ENCODE data around the gene RGS4.
A peak's percentile ranks its signal among the peaks of the same experiment; 100 is the strongest.

RGS4 gene

GRCh38 chr1:163090321-163090945, 21.3 kb downstream of the RGS4 start:
- H4K20me1 ChIP-seq = no peaks in the 10 kb centered on the region
- no peaks in the 10 kb centered on the region for H3K9me3 ChIP-seq (replicated peaks in 1 of 11)
- no peak overlapping the region for H3K4me3 ChIP-seq
- no peak overlapping the region for H3K9ac ChIP-seq
- TF ChIP-seq Cebpa-rat (IDR thresholded peaks at IDR 0.05) = no peak
- no peaks in the 10 kb centered on the region for H3K4me1 ChIP-seq
- no peaks in the 10 kb centered on the region for H3K36me3 ChIP-seq
- H3K4me2 ChIP-seq = no peak overlapping the region
- no peaks in the 10 kb centered on the region for H3K27me3 ChIP-seq
- H3K27ac ChIP-seq = no peak overlapping the region

GRCh38 chr1:163093169-163093568, 24.0 kb downstream of the RGS4 start:
- H3K4me3 ChIP-seq = no peak overlapping the region
- H3K4me1 ChIP-seq = no peaks in the 10 kb centered on the region
- H4K20me1 ChIP-seq = no peaks in the 10 kb centered on the region
- H3K36me3 ChIP-seq = no peaks in the 10 kb centered on the region
- no peaks in the 10 kb centered on the region for H3K27me3 ChIP-seq
- no peak overlapping the region for H3K27ac ChIP-seq
- H3K9ac ChIP-seq = no peak overlapping the region
- TF ChIP-seq Cebpa-rat (IDR thresholded peaks at IDR 0.05) = no peak
- H3K9me3 ChIP-seq (replicated peaks in 1 of 11) = no peaks in the 10 kb centered on the region
- no peak overlapping the region for H3K4me2 ChIP-seq

GRCh38 chr1:163093579-163093978, 24.4 kb downstream of the RGS4 start:
- Histone ChIP-seq H3K27me3 (no peaks in the 10 kb centered on the region), H3K4me2 (no peak overlapping the region), H3K4me3 (no peak overlapping the region), H3K9me3 (replicated peaks in 1 of 11) (no peaks in the 10 kb centered on the region), H3K27ac (no peak overlapping the region), H3K36me3 (no peaks in the 10 kb centered on the region), H3K9ac (no peak overlapping the region), H3K4me1 (no peaks in the 10 kb centered on the region), H4K20me1 (no peaks in the 10 kb centered on the region)
- TF ChIP-seq Cebpa-rat (IDR thresholded peaks at IDR 0.05) = no peak

DNA sequence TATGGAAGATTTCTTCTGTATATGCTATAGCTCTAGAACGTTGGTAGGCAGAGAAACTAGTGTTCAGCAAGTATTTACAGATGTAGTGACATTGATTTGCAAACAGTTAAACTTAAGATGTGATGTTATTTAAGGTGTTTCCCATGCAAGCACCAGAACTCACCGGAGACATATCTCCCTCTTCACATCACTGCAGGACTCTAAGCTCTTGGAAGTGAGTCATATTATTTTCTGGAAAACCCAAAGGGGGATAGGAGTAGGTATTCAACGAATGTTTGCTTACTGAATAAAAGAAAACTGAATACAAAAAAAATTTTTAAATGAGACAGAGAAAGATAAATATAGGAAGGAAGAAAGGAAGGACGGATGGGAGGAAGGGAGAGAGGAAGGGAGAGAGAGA, 25.0 kb downstream of the RGS4 start:
- Histone ChIP-seq H3K36me3 (no peaks in the 10 kb centered on the region), H3K9me3 (replicated peaks in 1 of 11) (no peaks in the 10 kb centered on the region), H3K9ac (no peak overlapping the region), H3K4me3 (no peak overlapping the region), H3K4me2 (no peak overlapping the region), H3K27ac (no peak overlapping the region), H3K27me3 (no peaks in the 10 kb centered on the region), H3K4me1 (no peaks in the 10 kb centered on the region), H4K20me1 (no peaks in the 10 kb centered on the region)
- no peak for TF ChIP-seq Cebpa-rat (IDR thresholded peaks at IDR 0.05)

GRCh38 chr1:163094589-163094988, 25.4 kb downstream of the RGS4 start:
- Histone ChIP-seq H4K20me1 (no peaks in the 10 kb centered on the region), H3K4me2 (no peak overlapping the region), H3K4me3 (no peak overlapping the region), H3K36me3 (no peaks in the 10 kb centered on the region), H3K27ac (no peak overlapping the region), H3K9ac (no peak overlapping the region), H3K4me1 (no peaks in the 10 kb centered on the region), H3K27me3 (no peaks in the 10 kb centered on the region), H3K9me3 (replicated peaks in 1 of 11) (no peaks in the 10 kb centered on the region)
- TF ChIP-seq Cebpa-rat (IDR thresholded peaks at IDR 0.05) = no peak

DNA sequence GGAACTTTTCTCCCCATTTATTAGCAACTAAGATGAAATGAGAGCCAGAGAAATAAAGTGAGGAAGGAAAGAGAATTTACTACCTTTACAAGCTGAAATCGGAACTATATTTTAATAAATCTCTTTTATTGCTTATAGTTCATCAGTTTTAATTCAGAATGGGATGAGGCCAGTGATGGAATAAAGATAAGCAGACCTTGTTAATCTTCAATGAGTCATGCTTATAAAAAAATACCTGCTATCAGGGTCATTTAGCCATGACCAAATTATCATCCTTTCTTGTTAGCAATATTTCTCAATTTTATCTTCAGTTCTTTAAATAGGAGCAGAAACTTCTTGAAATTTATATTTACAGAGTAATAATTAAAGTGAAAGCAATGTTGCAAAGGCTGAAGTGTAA, 26.1 kb downstream of the RGS4 start:
- Histone ChIP-seq H4K20me1 (no peaks in the 10 kb centered on the region), H3K36me3 (no peaks in the 10 kb centered on the region), H3K4me2 (no peak overlapping the region), H3K4me1 (no peaks in the 10 kb centered on the region), H3K27me3 (no peaks in the 10 kb centered on the region), H3K27ac (no peak overlapping the region), H3K9me3 (replicated peaks in 1 of 11) (no peaks in the 10 kb centered on the region), H3K4me3 (no peak overlapping the region), H3K9ac (no peak overlapping the region)
- no peak for TF ChIP-seq Cebpa-rat (IDR thresholded peaks at IDR 0.05)

DNA sequence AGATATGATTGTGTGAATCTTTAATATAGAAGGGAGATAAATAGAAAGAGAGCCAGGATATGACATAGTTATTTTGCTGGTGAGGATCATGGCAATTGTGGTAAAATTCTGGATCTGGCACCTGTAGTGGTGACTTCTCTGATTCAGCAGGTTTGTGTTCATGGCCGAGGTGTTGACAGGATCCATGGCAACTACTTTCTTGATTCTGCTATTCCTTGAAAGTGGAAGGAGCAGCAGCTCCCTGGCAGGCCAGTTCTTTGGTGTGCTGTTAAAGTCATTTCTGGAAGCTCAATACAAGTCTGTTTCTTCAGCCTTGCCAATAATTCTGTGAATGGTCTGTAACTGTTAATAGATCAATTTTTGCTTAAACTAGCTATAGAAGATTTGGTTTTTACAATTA, 33.4 kb downstream of the RGS4 start:
- no peak overlapping the region for H3K27ac ChIP-seq
- H4K20me1 ChIP-seq = no peaks in the 10 kb centered on the region
- H3K27me3 ChIP-seq = no peaks in the 10 kb centered on the region
- no peaks in the 10 kb centered on the region for H3K36me3 ChIP-seq
- no peak for TF ChIP-seq Cebpa-rat (IDR thresholded peaks at IDR 0.05)
- H3K9me3 ChIP-seq (replicated peaks in 1 of 11) = peaks cover 0 to 3% (median 0%) of the 10 kb centered on the region in 11 experiments; a peak in 4 of 22 replicates
- peaks cover 0 to 12% (median 8%) of the 10 kb centered on the region in 10 experiments; a peak in 12 of 20 replicates for H3K4me1 ChIP-seq
- H3K9ac ChIP-seq = no peak overlapping the region
- no peak overlapping the region for H3K4me2 ChIP-seq
- H3K4me3 ChIP-seq = no peak overlapping the region

GRCh38 chr1:163104385-163105099, 35.4 kb downstream of the RGS4 start:
- Histone ChIP-seq H3K4me1 (peaks cover 0 to 12% (median 8%) of the 10 kb centered on the region in 10 experiments; a peak in 12 of 20 replicates), H3K9me3 (replicated peaks in 1 of 11) (peaks cover 7 to 23% (median 18%) of the 10 kb centered on the region in 11 experiments; a peak in 19 of 22 replicates), H3K27me3 (no peaks in the 10 kb centered on the region), H3K36me3 (no peaks in the 10 kb centered on the region), H3K9ac (no peak overlapping the region), H3K4me2 (peak overlapping the region in 6 of 11 experiments; percentile 39 to 53 (median 48); a peak in 12 of 22 replicates), H4K20me1 (no peaks in the 10 kb centered on the region), H3K27ac (no peak overlapping the region), H3K4me3 (no peak overlapping the region)
- no peak for TF ChIP-seq Cebpa-rat (IDR thresholded peaks at IDR 0.05)

GRCh38 chr1:163106364-163106987, 37.3 kb downstream of the RGS4 start:
- no peaks in the 10 kb centered on the region for H3K27me3 ChIP-seq
- no peak overlapping the region for H3K27ac ChIP-seq
- H3K4me3 ChIP-seq = no peak overlapping the region
- H4K20me1 ChIP-seq = no peaks in the 10 kb centered on the region
- no peak for TF ChIP-seq Cebpa-rat (IDR thresholded peaks at IDR 0.05)
- H3K4me2 ChIP-seq = no peak overlapping the region
- peaks cover 7 to 33% (median 20%) of the 10 kb centered on the region in 11 experiments; a peak in 19 of 22 replicates for H3K9me3 ChIP-seq (replicated peaks in 1 of 11)
- H3K9ac ChIP-seq = no peak overlapping the region
- no peaks in the 10 kb centered on the region for H3K36me3 ChIP-seq
- H3K4me1 ChIP-seq = peaks cover 0 to 12% (median 8%) of the 10 kb centered on the region in 10 experiments; a peak in 12 of 20 replicates

Data from BLaER1 treated with 17β-estradiol and CSF1 and Interleukin-3, amounts not matched to agents 10 nM and 100 nM (cell line).